HG02759 (cell line): ENCODE measurements around the gene MYOC.
"Not testable (repeated sequence)": the region's sequence is repeated elsewhere in the genome, so short reads cannot be mapped to it uniquely, and the experiment has no call there.

Experiments used
- ATAC-seq: cut with Tn5 transposase; IDR thresholded peaks from one replicate; pipeline ENCODE4 v1.9.1; 2021; ENCODE audit warnings: mild to moderate bottlenecking, moderate library complexity; ENCODE audit not compliant: unreplicated experiment

Gene MYOC

DNA sequence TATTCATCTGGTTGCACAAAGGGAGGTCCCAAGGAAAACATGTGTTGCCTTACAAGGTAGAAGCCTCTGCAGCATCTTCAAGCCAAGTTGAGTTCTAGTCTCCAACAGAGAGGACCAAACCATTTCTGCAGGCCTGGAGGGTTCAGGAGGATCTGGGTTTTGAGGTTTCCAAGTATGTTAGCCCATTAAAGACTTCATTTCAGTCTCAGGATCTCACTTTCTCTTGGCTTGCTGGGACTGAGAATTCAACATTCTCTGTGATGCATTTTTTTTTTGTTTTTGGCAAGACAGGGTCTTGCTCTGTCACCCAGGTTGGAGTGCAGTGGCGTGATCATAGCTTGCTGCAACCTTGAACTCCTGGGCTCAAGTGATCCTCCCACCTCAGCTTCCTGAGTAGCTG lies 39.2 kb downstream of the MYOC start:
- no peak for ATAC-seq

DNA sequence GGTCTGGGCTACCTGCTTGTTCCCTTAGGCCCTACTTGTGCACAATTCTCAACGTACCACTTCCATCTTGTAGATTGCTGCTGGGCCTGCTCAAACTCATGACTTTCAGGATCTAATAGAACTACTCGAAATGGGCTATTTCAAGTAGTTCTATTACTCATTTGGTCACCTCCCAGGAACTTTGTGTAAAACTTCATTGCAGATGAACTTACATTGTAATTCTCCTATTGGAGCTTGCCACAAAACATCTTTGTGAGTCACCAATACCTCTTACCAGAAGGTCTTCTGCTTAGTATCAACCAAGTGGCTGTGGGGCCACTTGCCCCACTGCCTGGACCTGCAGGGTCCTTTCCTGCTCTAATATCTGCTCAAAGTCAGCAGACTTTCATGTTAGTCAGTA lies 41.2 kb downstream of the MYOC start:
- ATAC-seq, result no peak

DNA sequence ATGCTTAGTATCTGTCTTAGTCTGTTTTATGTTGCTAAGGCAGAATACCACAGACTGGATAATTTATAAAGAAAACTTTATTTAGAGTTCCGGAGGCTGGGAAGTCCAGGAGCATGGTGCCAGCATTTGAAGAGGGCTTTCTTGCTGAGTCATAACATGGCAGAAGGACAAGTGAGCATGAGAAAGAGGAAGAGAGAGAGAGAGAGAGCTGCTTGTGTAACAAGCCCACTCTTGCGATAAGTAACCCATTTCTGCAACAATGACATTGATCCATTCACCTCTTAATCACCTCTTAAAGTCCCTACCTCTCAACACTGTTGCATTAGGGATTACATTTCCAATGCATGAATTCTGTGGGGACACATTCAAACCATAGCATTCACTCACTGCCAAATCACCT lies 42.1 kb downstream of the MYOC start:
- ATAC-seq, result no peak

DNA sequence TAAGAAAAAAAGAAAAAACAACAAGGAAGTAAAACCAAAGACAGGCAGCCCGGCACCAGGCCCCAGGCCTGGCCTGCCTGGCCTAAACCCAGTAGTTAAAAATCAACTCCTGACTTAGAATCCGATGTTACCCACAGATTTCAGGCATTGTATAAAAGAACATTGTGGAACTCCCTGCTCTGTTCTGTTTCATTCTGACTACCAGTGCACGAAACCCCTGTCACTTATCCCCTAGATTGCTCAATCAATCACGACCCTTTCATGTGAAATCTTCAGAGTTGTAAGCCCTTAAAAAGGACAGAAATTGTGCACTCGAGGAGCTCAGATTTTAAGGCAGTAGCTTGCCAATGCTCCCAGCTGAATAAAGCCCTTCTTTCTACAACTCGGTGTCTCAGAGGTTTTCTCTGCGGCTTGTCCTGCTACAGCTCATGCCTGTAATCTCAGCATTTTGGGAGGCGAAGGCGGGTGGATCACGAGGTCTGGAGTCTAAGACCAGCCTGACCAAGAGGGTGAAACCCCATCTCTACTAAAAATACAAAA lies 46.0 kb downstream of the MYOC start:
- peak; percentile 72 for ATAC-seq

DNA sequence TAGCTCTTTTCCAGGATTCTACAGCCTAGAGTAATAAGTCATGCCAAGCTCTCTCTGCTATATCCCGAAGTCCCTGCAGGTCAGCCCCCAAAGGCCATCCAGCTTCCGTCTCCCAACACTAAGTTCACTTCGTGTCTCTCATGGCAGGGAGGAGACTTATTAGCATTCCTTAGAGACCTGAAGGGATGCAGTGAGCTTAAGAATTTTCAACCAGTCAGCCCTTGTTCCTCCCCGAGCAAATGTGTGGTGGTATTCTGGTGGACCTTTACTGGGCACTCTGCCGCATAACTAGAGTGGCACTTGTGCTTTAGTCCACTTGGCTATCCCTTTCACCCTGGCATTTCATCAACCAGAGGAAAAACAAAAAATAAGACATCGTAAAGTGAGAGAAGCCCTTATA lies 49.4 kb downstream of the MYOC start:
- not testable (repeated sequence) for ATAC-seq

DNA sequence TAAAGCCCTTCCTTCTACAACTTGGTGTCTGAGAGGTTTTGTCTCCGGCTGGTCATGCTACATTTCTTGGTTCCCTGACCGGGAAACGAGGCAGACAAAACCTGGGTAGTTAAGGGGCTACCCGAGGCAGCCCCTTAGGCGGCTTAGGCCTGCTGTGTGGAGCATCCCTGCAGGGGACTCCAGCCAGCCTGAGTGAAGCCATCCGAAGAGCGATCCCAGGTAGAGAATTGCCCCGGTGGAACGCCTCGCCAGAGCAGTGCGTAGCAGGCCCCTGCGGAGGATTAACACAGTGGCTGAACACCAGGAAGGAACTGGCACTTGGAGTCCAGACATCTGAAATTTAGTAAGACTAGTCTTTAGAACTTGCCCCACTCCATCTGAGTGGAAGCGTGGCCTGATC lies 51.6 kb downstream of the MYOC start:
- peak; percentile 31 for ATAC-seq

DNA sequence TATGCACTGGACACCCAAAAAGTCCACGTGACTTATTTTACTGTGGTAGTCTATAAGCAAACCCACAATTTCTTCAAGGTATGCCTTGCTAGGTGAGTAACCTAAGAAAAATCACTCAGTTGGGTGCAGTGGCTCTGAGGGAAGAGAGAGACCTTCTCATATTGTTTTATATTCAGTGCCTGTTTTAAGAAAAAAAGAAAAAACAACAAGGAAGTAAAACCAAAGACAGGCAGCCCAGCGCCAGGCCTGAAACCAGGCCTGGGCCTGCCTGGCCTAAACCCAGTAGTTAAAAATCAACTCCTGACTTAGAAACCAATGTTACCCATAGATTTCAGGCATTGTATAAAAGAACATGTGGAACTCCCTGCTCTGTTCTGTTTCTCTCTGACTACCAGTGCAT lies 52.2 kb downstream of the MYOC start:
- ATAC-seq, result peak; percentile 60

DNA sequence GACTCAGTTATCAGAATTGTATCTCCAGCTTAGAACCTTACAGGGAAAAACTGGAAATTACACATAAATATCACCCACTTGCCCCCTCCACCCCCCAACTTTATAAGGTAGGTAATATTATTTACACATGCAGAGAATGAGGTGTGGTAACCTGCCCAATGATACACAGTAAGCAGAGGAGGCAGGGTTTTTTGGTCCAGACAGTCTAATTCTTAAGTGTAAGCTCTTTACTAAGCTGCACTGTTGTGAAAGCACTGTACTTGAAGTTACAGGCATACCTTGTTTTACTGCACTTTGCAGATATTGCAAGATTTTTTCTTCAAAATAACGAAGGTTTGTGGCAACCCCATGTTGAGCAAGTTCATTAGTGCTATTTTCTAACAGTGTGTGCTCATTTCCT lies 55.3 kb downstream of the MYOC start:
- ATAC-seq, result no peak

DNA sequence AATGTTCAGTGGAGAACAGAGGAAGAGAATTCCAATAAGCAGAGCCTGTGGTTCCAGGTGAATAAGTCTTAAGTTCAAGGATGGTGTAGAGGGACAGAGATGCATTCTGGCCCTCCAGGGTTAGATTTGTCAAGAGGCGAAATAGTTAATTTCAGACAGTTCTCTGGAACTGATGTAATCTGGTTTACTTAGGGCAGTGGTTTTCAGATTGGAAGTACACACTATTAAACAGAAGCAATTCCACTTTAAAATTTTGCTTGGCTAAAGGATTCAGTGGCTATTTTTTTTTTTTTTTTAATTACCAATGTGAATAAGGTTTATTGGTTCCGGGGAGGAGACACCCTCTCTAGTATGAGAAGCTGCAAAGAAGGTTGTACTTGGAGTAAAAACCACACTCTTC lies 55.8 kb downstream of the MYOC start:
- ATAC-seq, result no peak

DNA sequence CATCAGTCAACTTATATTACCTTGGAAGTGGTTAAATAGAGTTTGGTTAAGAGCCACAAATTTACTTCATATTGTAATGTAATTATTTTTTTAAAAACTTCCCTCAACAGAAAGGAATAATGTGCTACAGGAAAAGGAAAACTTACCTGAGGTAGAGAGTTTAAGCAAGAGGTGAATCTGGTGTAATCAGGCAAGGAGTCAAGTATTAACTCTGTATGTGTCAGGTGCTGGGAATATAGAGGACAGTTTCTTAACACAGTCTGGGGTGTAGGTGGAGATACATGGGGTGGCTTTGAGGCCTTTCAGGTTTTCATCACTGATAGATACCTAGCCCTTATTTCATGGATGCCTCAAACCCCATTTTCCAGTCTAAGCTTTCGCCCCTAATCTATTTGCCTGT lies 56.4 kb downstream of the MYOC start:
- no peak for ATAC-seq

DNA sequence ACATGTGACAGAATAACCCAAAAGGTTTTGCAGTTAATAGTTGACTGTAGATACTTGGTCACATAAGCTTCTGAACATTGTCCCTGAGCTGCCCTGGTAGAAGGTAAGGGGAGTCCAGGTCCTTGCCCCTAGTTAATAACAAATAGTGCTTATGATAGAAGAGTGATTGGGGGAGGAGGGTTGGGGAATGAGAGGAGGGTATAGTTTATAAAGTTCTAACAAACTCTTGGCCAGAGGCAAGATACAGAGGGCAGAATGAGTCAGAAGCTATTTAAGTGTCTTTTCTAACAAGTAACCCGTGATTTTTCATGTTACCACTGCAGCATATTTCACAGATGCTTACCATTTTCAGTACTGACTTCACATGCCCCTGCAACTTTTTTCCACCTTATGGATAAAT lies 57.2 kb downstream of the MYOC start:
- ATAC-seq, result no peak

DNA sequence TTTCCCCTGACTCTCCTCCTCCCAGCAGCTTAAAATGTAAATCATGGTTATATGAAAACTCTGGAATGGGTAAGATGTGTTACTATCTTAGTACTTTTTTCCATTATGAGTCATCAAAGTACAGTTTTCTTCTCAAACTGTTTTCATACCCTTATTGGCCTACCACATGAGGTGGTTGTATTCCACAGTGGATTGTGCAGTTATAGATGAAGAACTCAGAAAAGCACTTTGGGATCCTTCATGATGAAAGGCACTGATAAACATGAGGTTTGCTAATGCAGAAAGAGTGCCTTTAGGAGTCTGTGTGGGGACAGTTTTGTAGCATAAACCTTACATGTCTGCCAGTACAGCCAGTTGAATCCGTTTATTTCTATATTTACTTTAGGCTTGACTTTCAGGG lies 62.5 kb downstream of the MYOC start:
- no peak for ATAC-seq

DNA sequence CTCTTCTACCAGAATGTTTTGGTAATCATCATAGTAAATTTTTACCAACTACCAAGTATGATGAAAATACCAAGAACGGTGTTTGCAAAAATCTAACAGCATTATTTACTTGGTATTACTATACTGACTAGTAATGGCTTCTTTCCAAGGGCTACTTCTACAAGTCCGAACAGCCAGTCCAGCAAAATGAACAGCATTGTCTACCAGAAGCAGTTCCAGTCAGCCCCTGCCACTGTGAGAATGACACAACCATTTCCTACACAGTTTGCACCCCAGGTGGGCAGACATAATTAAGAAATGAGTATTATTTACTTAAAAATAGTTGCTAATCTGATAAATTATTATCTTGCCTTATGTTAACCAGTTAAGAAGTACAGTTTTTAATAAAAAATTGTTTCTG lies 64.3 kb downstream of the MYOC start:
- no peak for ATAC-seq

DNA sequence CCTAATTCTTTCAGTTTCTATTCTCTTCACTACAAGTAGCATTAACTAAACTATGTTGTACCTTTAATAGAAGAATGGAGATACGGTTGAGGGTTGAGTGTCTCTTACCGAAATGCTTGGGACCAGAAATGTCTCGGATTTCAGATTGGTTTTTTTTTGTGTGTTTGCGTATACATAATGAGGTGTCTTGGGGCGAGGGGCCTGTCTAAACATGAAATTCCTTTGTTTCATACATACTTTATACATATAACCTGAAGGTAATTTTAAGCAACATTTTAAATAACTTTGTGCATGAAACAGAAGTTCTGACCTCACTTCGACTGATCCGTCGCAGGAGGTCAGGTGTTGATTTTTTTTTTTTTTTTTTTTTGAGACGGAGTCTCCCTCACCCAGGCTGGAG lies 66.8 kb downstream of the MYOC start:
- no peak for ATAC-seq
